Measurements from ENCODE around the gene FAM118B.
A peak's percentile ranks its signal among the peaks of the same experiment; 100 is the strongest.

Gene FAM118B

GRCh38 chr11:126202646-126203359 is 8.8 kb upstream of the FAM118B start:
- Histone ChIP-seq H3K9ac (ENCODE audit: low read depth, low read length) (no peak overlapping the region), H3K36me3 (ENCODE audit: control insufficient read depth, insufficient read depth, low read length) (peaks cover 94% of the 10 kb centered on the region), H3K27me3 (ENCODE audit: control insufficient read depth, insufficient read depth, low read length) (no peaks in the 10 kb centered on the region), H3K4me1 (ENCODE audit: control insufficient read depth, insufficient read depth, low read length) (no peaks in the 10 kb centered on the region), H3K4me3 (ENCODE audit: low read depth, low read length) (no peak overlapping the region), H3K27ac (ENCODE audit: low read depth, low read length) (no peak overlapping the region), H3K9me3 (ENCODE audit: control insufficient read depth, insufficient read depth, low read length) (peaks cover under 1% of the 10 kb centered on the region; the same call in 1 of the 2 replicates)

GRCh38 chr11:126205359-126205758 is 6.2 kb upstream of the FAM118B start:
- Histone ChIP-seq H3K36me3 (ENCODE audit: control insufficient read depth, insufficient read depth, low read length) (peaks cover 98% of the 10 kb centered on the region), H3K9ac (ENCODE audit: low read depth, low read length) (no peak overlapping the region), H3K9me3 (ENCODE audit: control insufficient read depth, insufficient read depth, low read length) (no peaks in the 10 kb centered on the region), H3K27ac (ENCODE audit: low read depth, low read length) (no peak overlapping the region), H3K27me3 (ENCODE audit: control insufficient read depth, insufficient read depth, low read length) (no peaks in the 10 kb centered on the region), H3K4me1 (ENCODE audit: control insufficient read depth, insufficient read depth, low read length) (no peaks in the 10 kb centered on the region), H3K4me3 (ENCODE audit: low read depth, low read length) (no peak overlapping the region)

GRCh38 chr11:126207896-126208295 is 3.7 kb upstream of the FAM118B start:
- Histone ChIP-seq H3K27ac (ENCODE audit: low read depth, low read length) (no peak overlapping the region), H3K9me3 (ENCODE audit: control insufficient read depth, insufficient read depth, low read length) (no peaks in the 10 kb centered on the region), H3K4me3 (ENCODE audit: low read depth, low read length) (no peak overlapping the region), H3K27me3 (ENCODE audit: control insufficient read depth, insufficient read depth, low read length) (no peaks in the 10 kb centered on the region), H3K9ac (ENCODE audit: low read depth, low read length) (no peak overlapping the region), H3K4me1 (ENCODE audit: control insufficient read depth, insufficient read depth, low read length) (no peaks in the 10 kb centered on the region), H3K36me3 (ENCODE audit: control insufficient read depth, insufficient read depth, low read length) (peaks cover 75% of the 10 kb centered on the region)

- Histone ChIP-seq H3K4me3 (ENCODE audit: low read depth, low read length) (peak overlapping the region; percentile 95), H3K27me3 (ENCODE audit: control insufficient read depth, insufficient read depth, low read length) (no peaks in the 10 kb centered on the region), H3K9me3 (ENCODE audit: control insufficient read depth, insufficient read depth, low read length) (no peaks in the 10 kb centered on the region), H3K36me3 (ENCODE audit: control insufficient read depth, insufficient read depth, low read length) (peaks cover 45% of the 10 kb centered on the region), H3K4me1 (ENCODE audit: control insufficient read depth, insufficient read depth, low read length) (no peaks in the 10 kb centered on the region), H3K9ac (ENCODE audit: low read depth, low read length) (peak overlapping the region; percentile 94), H3K27ac (ENCODE audit: low read depth, low read length) (peak overlapping the region; percentile 98)
Measured at GRCh38 chr11:126210871-126211235, 729 bp upstream of the FAM118B start.

GRCh38 chr11:126212089-126212660 is 593 bp downstream of the FAM118B start:
- H3K27ac ChIP-seq (ENCODE audit: low read depth, low read length) = peak overlapping the region; percentile 98

GRCh38 chr11:126214441-126214840 is 2.9 kb downstream of the FAM118B start:
- no peak overlapping the region for H3K9ac ChIP-seq (ENCODE audit: low read depth, low read length)
- H3K27me3 ChIP-seq (ENCODE audit: control insufficient read depth, insufficient read depth, low read length) = no peaks in the 10 kb centered on the region
- no peaks in the 10 kb centered on the region for H3K4me1 ChIP-seq (ENCODE audit: control insufficient read depth, insufficient read depth, low read length)
- H3K27ac ChIP-seq (ENCODE audit: low read depth, low read length) = no peak overlapping the region
- no peak overlapping the region for H3K4me3 ChIP-seq (ENCODE audit: low read depth, low read length)
- peaks cover 12% of the 10 kb centered on the region for H3K36me3 ChIP-seq (ENCODE audit: control insufficient read depth, insufficient read depth, low read length)
- no peaks in the 10 kb centered on the region for H3K9me3 ChIP-seq (ENCODE audit: control insufficient read depth, insufficient read depth, low read length)

More at GRCh38 chr11:126212089-126212660, 593 bp downstream of the FAM118B start:
- H3K27me3 ChIP-seq (ENCODE audit: control insufficient read depth, insufficient read depth, low read length) = no peaks in the 10 kb centered on the region
- H3K4me3 ChIP-seq (ENCODE audit: low read depth, low read length) = peak overlapping the region; percentile 95
- H3K36me3 ChIP-seq (ENCODE audit: control insufficient read depth, insufficient read depth, low read length) = peaks cover 33% of the 10 kb centered on the region
- H3K9me3 ChIP-seq (ENCODE audit: control insufficient read depth, insufficient read depth, low read length) = no peaks in the 10 kb centered on the region
- no peaks in the 10 kb centered on the region for H3K4me1 ChIP-seq (ENCODE audit: control insufficient read depth, insufficient read depth, low read length)
- H3K9ac ChIP-seq (ENCODE audit: low read depth, low read length) = peak overlapping the region; percentile 63

GRCh38 chr11:126214841-126215240 is 3.3 kb downstream of the FAM118B start:
- Histone ChIP-seq H3K27ac (ENCODE audit: low read depth, low read length) (no peak overlapping the region), H3K4me3 (ENCODE audit: low read depth, low read length) (no peak overlapping the region), H3K4me1 (ENCODE audit: control insufficient read depth, insufficient read depth, low read length) (no peaks in the 10 kb centered on the region), H3K36me3 (ENCODE audit: control insufficient read depth, insufficient read depth, low read length) (peaks cover 8% of the 10 kb centered on the region), H3K9me3 (ENCODE audit: control insufficient read depth, insufficient read depth, low read length) (no peaks in the 10 kb centered on the region), H3K9ac (ENCODE audit: low read depth, low read length) (no peak overlapping the region), H3K27me3 (ENCODE audit: control insufficient read depth, insufficient read depth, low read length) (no peaks in the 10 kb centered on the region)

- Histone ChIP-seq H3K4me3 (ENCODE audit: low read depth, low read length) (no peak overlapping the region), H3K4me1 (ENCODE audit: control insufficient read depth, insufficient read depth, low read length) (no peaks in the 10 kb centered on the region), H3K27ac (ENCODE audit: low read depth, low read length) (no peak overlapping the region), H3K9me3 (ENCODE audit: control insufficient read depth, insufficient read depth, low read length) (no peaks in the 10 kb centered on the region), H3K9ac (ENCODE audit: low read depth, low read length) (no peak overlapping the region), H3K27me3 (ENCODE audit: control insufficient read depth, insufficient read depth, low read length) (no peaks in the 10 kb centered on the region), H3K36me3 (ENCODE audit: control insufficient read depth, insufficient read depth, low read length) (no peaks in the 10 kb centered on the region)
Measured at GRCh38 chr11:126216526-126217305, 5.1 kb downstream of the FAM118B start.

- no peaks in the 10 kb centered on the region for H3K4me1 ChIP-seq (ENCODE audit: control insufficient read depth, insufficient read depth, low read length)
- H3K36me3 ChIP-seq (ENCODE audit: control insufficient read depth, insufficient read depth, low read length) = no peaks in the 10 kb centered on the region
- no peak overlapping the region for H3K4me3 ChIP-seq (ENCODE audit: low read depth, low read length)
- no peaks in the 10 kb centered on the region for H3K27me3 ChIP-seq (ENCODE audit: control insufficient read depth, insufficient read depth, low read length)
- H3K9ac ChIP-seq (ENCODE audit: low read depth, low read length) = no peak overlapping the region
- H3K27ac ChIP-seq (ENCODE audit: low read depth, low read length) = no peak overlapping the region
- 0 out of 2 replicates have a peak, but pooled peaks cover 1% of the 10 kb centered on the region for H3K9me3 ChIP-seq (ENCODE audit: control insufficient read depth, insufficient read depth, low read length)
Measured at GRCh38 chr11:126217491-126217890, 5.9 kb downstream of the FAM118B start.

GRCh38 chr11:126219547-126219946 is 8.0 kb downstream of the FAM118B start:
- Histone ChIP-seq H3K27ac (ENCODE audit: low read depth, low read length) (no peak overlapping the region), H3K4me1 (ENCODE audit: control insufficient read depth, insufficient read depth, low read length) (no peaks in the 10 kb centered on the region), H3K9me3 (ENCODE audit: control insufficient read depth, insufficient read depth, low read length) (peaks cover 6% of the 10 kb centered on the region), H3K27me3 (ENCODE audit: control insufficient read depth, insufficient read depth, low read length) (no peaks in the 10 kb centered on the region), H3K9ac (ENCODE audit: low read depth, low read length) (no peak overlapping the region), H3K4me3 (ENCODE audit: low read depth, low read length) (no peak overlapping the region), H3K36me3 (ENCODE audit: control insufficient read depth, insufficient read depth, low read length) (no peaks in the 10 kb centered on the region)
